ENCODE results near the gene DIP2A.

Gene DIP2A

GRCh38 chr21:46439906-46440305 lies 18.8 kb upstream of the DIP2A start:
- ATAC-seq (ENCODE audit: low read depth), result no peak
- no peak for DNase-seq (ENCODE audit: low spot score)
- H3K27ac ChIP-seq (ENCODE audit: poor library complexity, severe bottlenecking), result no peak overlapping the region
- peaks cover 58% of the 10 kb centered on the region for H3K36me3 ChIP-seq (ENCODE audit: low read depth)
- no peak for TF ChIP-seq CTCF (IDR thresholded peaks at IDR 0.05; ENCODE audit: poor library complexity, severe bottlenecking)
- H3K4me3 ChIP-seq (ENCODE audit: severe bottlenecking), result no peak overlapping the region
- H3K4me1 ChIP-seq (ENCODE audit: insufficient read depth, poor library complexity, severe bottlenecking), result no peaks in the 10 kb centered on the region
- H3K27me3 ChIP-seq (ENCODE audit: insufficient read depth, poor library complexity, severe bottlenecking), result no peaks in the 10 kb centered on the region
- H3K9me3 ChIP-seq (ENCODE audit: severe bottlenecking), result no peaks in the 10 kb centered on the region

- no peak overlapping the region for H3K4me3 ChIP-seq (ENCODE audit: severe bottlenecking)
- TF ChIP-seq CTCF (IDR thresholded peaks at IDR 0.05; ENCODE audit: poor library complexity, severe bottlenecking), result no peak
- ATAC-seq (ENCODE audit: low read depth) (no peak), DNase-seq (ENCODE audit: low spot score) (peak; percentile 20)
- H3K9me3 ChIP-seq (ENCODE audit: severe bottlenecking), result no peaks in the 10 kb centered on the region
- no peaks in the 10 kb centered on the region for H3K4me1 ChIP-seq (ENCODE audit: insufficient read depth, poor library complexity, severe bottlenecking)
- peaks cover 65% of the 10 kb centered on the region for H3K36me3 ChIP-seq (ENCODE audit: low read depth)
- H3K27ac ChIP-seq (ENCODE audit: poor library complexity, severe bottlenecking), result no peak overlapping the region
- no peaks in the 10 kb centered on the region for H3K27me3 ChIP-seq (ENCODE audit: insufficient read depth, poor library complexity, severe bottlenecking)
Measured at GRCh38 chr21:46441331-46441730, 17.4 kb upstream of the DIP2A start.

- Histone ChIP-seq H3K27ac (ENCODE audit: poor library complexity, severe bottlenecking) (no peak overlapping the region), H3K27me3 (ENCODE audit: insufficient read depth, poor library complexity, severe bottlenecking) (no peaks in the 10 kb centered on the region), H3K4me3 (ENCODE audit: severe bottlenecking) (no peak overlapping the region), H3K4me1 (ENCODE audit: insufficient read depth, poor library complexity, severe bottlenecking) (no peaks in the 10 kb centered on the region), H3K9me3 (ENCODE audit: severe bottlenecking) (no peaks in the 10 kb centered on the region), H3K36me3 (ENCODE audit: low read depth) (peaks cover 61% of the 10 kb centered on the region)
- no peak for ATAC-seq (ENCODE audit: low read depth)
- no peak for DNase-seq (ENCODE audit: low spot score)
- TF ChIP-seq CTCF (IDR thresholded peaks at IDR 0.05; ENCODE audit: poor library complexity, severe bottlenecking), result no peak
Measured at GRCh38 chr21:46441961-46442498, 16.7 kb upstream of the DIP2A start.

GRCh38 chr21:46442938-46443337 lies 15.8 kb upstream of the DIP2A start:
- Histone ChIP-seq H3K4me3 (ENCODE audit: severe bottlenecking) (no peak overlapping the region), H3K27me3 (ENCODE audit: insufficient read depth, poor library complexity, severe bottlenecking) (no peaks in the 10 kb centered on the region), H3K27ac (ENCODE audit: poor library complexity, severe bottlenecking) (no peak overlapping the region), H3K36me3 (ENCODE audit: low read depth) (peaks cover 51% of the 10 kb centered on the region), H3K4me1 (ENCODE audit: insufficient read depth, poor library complexity, severe bottlenecking) (no peaks in the 10 kb centered on the region), H3K9me3 (ENCODE audit: severe bottlenecking) (no peaks in the 10 kb centered on the region)
- no peak for TF ChIP-seq CTCF (IDR thresholded peaks at IDR 0.05; ENCODE audit: poor library complexity, severe bottlenecking)
- DNase-seq (ENCODE audit: low spot score) (no peak), ATAC-seq (ENCODE audit: low read depth) (no peak)

DNA sequence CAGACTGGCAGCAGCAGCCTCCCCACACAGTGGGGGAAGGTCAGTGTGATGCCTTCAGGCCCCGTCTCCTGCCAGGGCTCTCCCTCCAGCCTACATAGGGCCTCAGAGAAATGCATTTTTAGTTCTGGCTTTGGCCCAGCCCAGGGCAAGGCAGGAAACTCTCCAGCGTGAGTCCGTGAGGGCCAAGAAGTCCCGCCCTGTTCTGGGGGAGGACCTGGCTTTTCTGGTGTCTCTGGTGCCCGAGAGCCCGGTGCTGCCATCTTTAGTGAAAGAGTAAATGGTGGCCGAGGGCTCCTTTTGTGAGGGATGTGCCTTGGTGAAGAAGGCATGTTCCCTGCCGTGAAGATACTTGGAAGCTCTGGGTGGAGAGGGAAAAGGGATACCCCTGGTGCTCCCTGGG lies 14.8 kb upstream of the DIP2A start:
- Histone ChIP-seq H3K36me3 (ENCODE audit: low read depth) (peaks cover 43% of the 10 kb centered on the region), H3K27me3 (ENCODE audit: insufficient read depth, poor library complexity, severe bottlenecking) (no peaks in the 10 kb centered on the region), H3K9me3 (ENCODE audit: severe bottlenecking) (no peaks in the 10 kb centered on the region), H3K4me3 (ENCODE audit: severe bottlenecking) (no peak overlapping the region), H3K4me1 (ENCODE audit: insufficient read depth, poor library complexity, severe bottlenecking) (no peaks in the 10 kb centered on the region), H3K27ac (ENCODE audit: poor library complexity, severe bottlenecking) (no peak overlapping the region)
- no peak for TF ChIP-seq CTCF (IDR thresholded peaks at IDR 0.05; ENCODE audit: poor library complexity, severe bottlenecking)
- ATAC-seq (ENCODE audit: low read depth) (no peak), DNase-seq (ENCODE audit: low spot score) (no peak)

All from RWPE2 (cell line).